ENCODE measurements around the gene HOXC6.

The HOXC6 gene

GRCh38 chr12:54009171-54010052 lies 18.8 kb upstream of the HOXC6 start:
- no peak for TF ChIP-seq CTCF (IDR thresholded peaks at IDR 0.05; ENCODE audit: insufficient read depth, missing control alignments)
- DNase-seq (ENCODE audit: insufficient read length, low spot score) (no peak), FAIRE-seq (no peak)

GRCh38 chr12:54010053-54010971 lies 17.9 kb upstream of the HOXC6 start:
- TF ChIP-seq CTCF (IDR thresholded peaks at IDR 0.05; ENCODE audit: insufficient read depth, missing control alignments): no peak
- DNase-seq (ENCODE audit: insufficient read length, low spot score) (no peak), FAIRE-seq (no peak)

GRCh38 chr12:54010972-54011664 lies 17.1 kb upstream of the HOXC6 start:
- no peak for TF ChIP-seq CTCF (IDR thresholded peaks at IDR 0.05; ENCODE audit: insufficient read depth, missing control alignments)
- no peak for DNase-seq (ENCODE audit: insufficient read length, low spot score)
- no peak for FAIRE-seq

GRCh38 chr12:54011665-54012532 lies 16.3 kb upstream of the HOXC6 start:
- DNase-seq (ENCODE audit: insufficient read length, low spot score): no peak
- no peak for TF ChIP-seq CTCF (IDR thresholded peaks at IDR 0.05; ENCODE audit: insufficient read depth, missing control alignments)
- FAIRE-seq: no peak

- FAIRE-seq (no peak), DNase-seq (ENCODE audit: insufficient read length, low spot score) (no peak)
- no peak for TF ChIP-seq CTCF (IDR thresholded peaks at IDR 0.05; ENCODE audit: insufficient read depth, missing control alignments)
Observed at GRCh38 chr12:54012631-54013409, 15.4 kb upstream of the HOXC6 start.

All from D721Med (cell line).